ENCODE results near the gene MYO1B. TPM values are rescaled to one million over a fixed set of nuclear protein-coding genes. Genes with fewer than 3 reads are reported as not detected.

The MYO1B gene
- total RNA-seq, 1 experiment from 2014 or later: 43.2 TPM

GRCh38 chr2:191240871-191241270 is 4.3 kb upstream of the MYO1B start:
- Histone ChIP-seq H2BK5ac (ENCODE audit: insufficient read length, low read length) (no peak overlapping the region), H3K79me1 (ENCODE audit: insufficient read depth, low read depth, low read length, poor library complexity, severe bottlenecking) (no peaks in the 10 kb centered on the region), H3K27ac (ENCODE audit: insufficient read length, low read depth, low read length) (no peak overlapping the region), H3K56ac (ENCODE audit: insufficient read length, low read depth, low read length) (no peak overlapping the region), H2BK15ac (ENCODE audit: low read depth, low read length) (no peak overlapping the region), H3K79me2 (ENCODE audit: insufficient read depth, low read length) (no peaks in the 10 kb centered on the region), H4K5ac (ENCODE audit: insufficient read length, low read depth, low read length) (no peak overlapping the region), H2BK20ac (ENCODE audit: low read depth, low read length, poor library complexity, severe bottlenecking) (no peak overlapping the region), H3K4ac (ENCODE audit: low read depth, low read length) (no peak overlapping the region), H2BK12ac (ENCODE audit: insufficient read length, low read depth, low read length) (no peak overlapping the region), H3K27me3 (ENCODE audit: insufficient read depth, low read length) (no peaks in the 10 kb centered on the region), H4K20me1 (ENCODE audit: control insufficient read depth, insufficient read depth, insufficient read length) (no peaks in the 10 kb centered on the region), H3K9ac (ENCODE audit: extremely low read depth, insufficient read length, low read length) (no peak overlapping the region), H3T11ph (ENCODE audit: low read length) (no peak overlapping the region), H2AK5ac (ENCODE audit: insufficient read length, low read length) (no peak overlapping the region), H3K23me2 (ENCODE audit: insufficient read length, low read depth, low read length, poor library complexity, severe bottlenecking) (peaks cover 2% of the 10 kb centered on the region), H2AFZ (ENCODE audit: low read length) (no peak overlapping the region), H3K9me3 (ENCODE audit: control insufficient read depth, low read depth, low read length) (no peaks in the 10 kb centered on the region), H3K4me2 (ENCODE audit: insufficient read depth, insufficient read length, low read length) (no peak overlapping the region), H4K91ac (ENCODE audit: insufficient read length, low read depth, low read length) (no peak overlapping the region), H2BK120ac (ENCODE audit: low read depth, low read length, poor library complexity, severe bottlenecking) (no peak overlapping the region), H3K14ac (ENCODE audit: insufficient read depth, low read length) (no peak overlapping the region), H3K4me1 (ENCODE audit: insufficient read depth, low read length) (no peaks in the 10 kb centered on the region), H3K23ac (ENCODE audit: insufficient read length, low read depth, low read length) (no peak overlapping the region), H4K8ac (replicated peaks; ENCODE audit: insufficient read length, low read depth, low read length) (no peak overlapping the region), H3K18ac (ENCODE audit: insufficient read length, low read depth, low read length) (no peak overlapping the region)
- H3K27me3 Mint-ChIP-seq (ENCODE audit: low read depth): peaks cover 16% of the 10 kb centered on the region
- H3K4me1 Mint-ChIP-seq: 0 out of 4 replicates have a peak, but pooled peaks cover 2 to 5% of the 10 kb centered on the region in 2 experiments
- H3K27ac Mint-ChIP-seq: no peak overlapping the region
- no CpG with 5 or more reads among the region's 5 CpGs for WGBS (ENCODE audit: extremely low coverage, insufficient read length, low lambda C conversion rate)
- TF ChIP-seq, protein P1, sequence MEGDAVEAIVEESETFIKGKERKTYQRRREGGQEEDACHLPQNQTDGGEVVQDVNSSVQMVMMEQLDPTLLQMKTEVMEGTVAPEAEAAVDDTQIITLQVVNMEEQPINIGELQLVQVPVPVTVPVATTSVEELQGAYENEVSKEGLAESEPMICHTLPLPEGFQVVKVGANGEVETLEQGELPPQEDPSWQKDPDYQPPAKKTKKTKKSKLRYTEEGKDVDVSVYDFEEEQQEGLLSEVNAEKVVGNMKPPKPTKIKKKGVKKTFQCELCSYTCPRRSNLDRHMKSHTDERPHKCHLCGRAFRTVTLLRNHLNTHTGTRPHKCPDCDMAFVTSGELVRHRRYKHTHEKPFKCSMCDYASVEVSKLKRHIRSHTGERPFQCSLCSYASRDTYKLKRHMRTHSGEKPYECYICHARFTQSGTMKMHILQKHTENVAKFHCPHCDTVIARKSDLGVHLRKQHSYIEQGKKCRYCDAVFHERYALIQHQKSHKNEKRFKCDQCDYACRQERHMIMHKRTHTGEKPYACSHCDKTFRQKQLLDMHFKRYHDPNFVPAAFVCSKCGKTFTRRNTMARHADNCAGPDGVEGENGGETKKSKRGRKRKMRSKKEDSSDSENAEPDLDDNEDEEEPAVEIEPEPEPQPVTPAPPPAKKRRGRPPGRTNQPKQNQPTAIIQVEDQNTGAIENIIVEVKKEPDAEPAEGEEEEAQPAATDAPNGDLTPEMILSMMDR (conservative IDR thresholded peaks at IDR 0.05): no peak
- H3K36me3 Mint-ChIP-seq (ENCODE audit: insufficient read depth in 1 of 3, low read depth in 3 of 3): no peaks in the 10 kb centered on the region; a peak in 1 of 7 replicates
- H3K4me3 Mint-ChIP-seq: no peak overlapping the region
- no peaks in the 10 kb centered on the region; a peak in 1 of 5 replicates for H3K9me3 Mint-ChIP-seq
- DNase-seq: no peak

All from H9 (cell line).